ENCODE data around the gene RETN.

RETN gene

GRCh38 chr19:7647156-7647555 is 21.7 kb upstream of the RETN start:
- Histone ChIP-seq H3K79me2 (ENCODE audit: insufficient read depth, low read depth) (no peaks in the 10 kb centered on the region), H2AFZ (ENCODE audit: low read depth) (no peak overlapping the region), H3K4me2 (no peak overlapping the region), H3K27ac (no peak overlapping the region), H3K36me3 (ENCODE audit: insufficient read depth) (no peaks in the 10 kb centered on the region), H3K4me1 (ENCODE audit: low read depth, poor library complexity, severe bottlenecking) (peaks cover 5% of the 10 kb centered on the region), H3K27me3 (ENCODE audit: insufficient read depth, low read depth) (peaks cover 2% of the 10 kb centered on the region; the same call in 1 of the 2 replicates), H3K4me3 (IDR thresholded peaks at IDR 0.05; ENCODE audit: insufficient read depth, low read depth, low read length) (no peak overlapping the region), H4K20me1 (ENCODE audit: insufficient read depth) (no peaks in the 10 kb centered on the region), H3K9ac (no peak overlapping the region)
- TF ChIP-seq CTCF (conservative IDR thresholded peaks at IDR 0.05; ENCODE audit: low read depth, low read length): no peak

GRCh38 chr19:7648265-7649014 is 20.4 kb upstream of the RETN start:
- no peaks in the 10 kb centered on the region for H3K36me3 ChIP-seq (ENCODE audit: insufficient read depth)
- H3K27ac ChIP-seq: no peak overlapping the region
- no peaks in the 10 kb centered on the region for H3K79me2 ChIP-seq (ENCODE audit: insufficient read depth, low read depth)
- H3K4me2 ChIP-seq: no peak overlapping the region
- H3K9ac ChIP-seq: no peak overlapping the region
- peaks cover 2% of the 10 kb centered on the region; the same call in 1 of the 2 replicates for H3K27me3 ChIP-seq (ENCODE audit: insufficient read depth, low read depth)
- no peaks in the 10 kb centered on the region for H4K20me1 ChIP-seq (ENCODE audit: insufficient read depth)
- H3K4me1 ChIP-seq (ENCODE audit: low read depth, poor library complexity, severe bottlenecking): peaks cover 8% of the 10 kb centered on the region
- no peak overlapping the region for H2AFZ ChIP-seq (ENCODE audit: low read depth)
- TF ChIP-seq CTCF (conservative IDR thresholded peaks at IDR 0.05; ENCODE audit: low read depth, low read length): no peak
- no peak overlapping the region for H3K4me3 ChIP-seq (IDR thresholded peaks at IDR 0.05; ENCODE audit: insufficient read depth, low read depth, low read length)

GRCh38 chr19:7650148-7650547 is 18.7 kb upstream of the RETN start:
- Histone ChIP-seq H3K4me1 (ENCODE audit: low read depth, poor library complexity, severe bottlenecking) (peaks cover 8% of the 10 kb centered on the region), H3K79me2 (ENCODE audit: insufficient read depth, low read depth) (no peaks in the 10 kb centered on the region), H3K36me3 (ENCODE audit: insufficient read depth) (no peaks in the 10 kb centered on the region), H4K20me1 (ENCODE audit: insufficient read depth) (no peaks in the 10 kb centered on the region), H3K4me3 (IDR thresholded peaks at IDR 0.05; ENCODE audit: insufficient read depth, low read depth, low read length) (no peak overlapping the region), H3K27me3 (ENCODE audit: insufficient read depth, low read depth) (peaks cover 2% of the 10 kb centered on the region; the same call in 1 of the 2 replicates), H2AFZ (ENCODE audit: low read depth) (no peak overlapping the region), H3K27ac (no peak overlapping the region), H3K4me2 (no peak overlapping the region), H3K9ac (no peak overlapping the region)
- TF ChIP-seq CTCF (conservative IDR thresholded peaks at IDR 0.05; ENCODE audit: low read depth, low read length): no peak

GRCh38 chr19:7652061-7652641 is 16.7 kb upstream of the RETN start:
- Histone ChIP-seq H3K27me3 (ENCODE audit: insufficient read depth, low read depth) (peaks cover 12% of the 10 kb centered on the region; the same call in 1 of the 2 replicates), H3K27ac (no peak overlapping the region), H2AFZ (ENCODE audit: low read depth) (peak overlapping the region; percentile 85), H3K4me3 (IDR thresholded peaks at IDR 0.05; ENCODE audit: insufficient read depth, low read depth, low read length) (no peak overlapping the region), H3K9ac (no peak overlapping the region; the same call in 1 of the 2 replicates), H3K36me3 (ENCODE audit: insufficient read depth) (no peaks in the 10 kb centered on the region), H3K4me2 (peak overlapping the region; percentile 68), H4K20me1 (ENCODE audit: insufficient read depth) (no peaks in the 10 kb centered on the region), H3K4me1 (ENCODE audit: low read depth, poor library complexity, severe bottlenecking) (peaks cover 8% of the 10 kb centered on the region), H3K79me2 (ENCODE audit: insufficient read depth, low read depth) (no peaks in the 10 kb centered on the region)
- peak; percentile 90 for TF ChIP-seq CTCF (conservative IDR thresholded peaks at IDR 0.05; ENCODE audit: low read depth, low read length)

Data from KMS-11 (cell line).